Activated naive CD8-positive, alpha-beta T cell treated with anti-CD3 and anti-CD28 coated beads, Interleukin-2, amount 10 ng/mL, durations not matched to agents 7 days and 5 days (primary cell): ENCODE data around the gene ARHGEF2. TPM values are rescaled to one million over a fixed set of nuclear protein-coding genes. Genes with fewer than 3 reads are reported as not detected.

Source experiments
- ATAC-seq: fragments of 150-1000 bp; cut with Tn5 transposase; one replicate; pipeline ENCODE4 v1.10.0; 2021; ENCODE audit warnings: low read depth, moderate library complexity
- POLR2A ChIA-PET: fragments of 350-600 bp; sonication (Branson Sonifier 250); formaldehyde crosslinking; loops from one replicate; lab custom pipeline; 2021; ENCODE audit warnings: antibody characterized with exemption; lab: Charles Lee
- DNase-seq: peaks from one replicate; pipeline ENCODE4 v3.0.0; 2021
- H3K27ac Mint-ChIP-seq: one replicate; pipeline ENCODE4 v1.8.0; 2022; ENCODE audit warnings: mild to moderate bottlenecking, mixed read lengths
- H3K27me3 Mint-ChIP-seq: one replicate; pipeline ENCODE4 v1.8.0; 2022; ENCODE audit warnings: mild to moderate bottlenecking, moderate library complexity, mixed read lengths
- H3K36me3 Mint-ChIP-seq: one replicate; pipeline ENCODE4 v1.8.0; 2021; ENCODE audit warnings: mild to moderate bottlenecking, mixed read lengths
- H3K4me1 Mint-ChIP-seq: one replicate; pipeline ENCODE4 v1.8.0; 2021; ENCODE audit warnings: mixed read lengths
- H3K4me3 Mint-ChIP-seq: one replicate; pipeline ENCODE4 v1.8.0; 2022; ENCODE audit warnings: mild to moderate bottlenecking, moderate library complexity, mixed read lengths
- H3K9me3 Mint-ChIP-seq: one replicate; pipeline ENCODE4 v1.8.0; 2021; ENCODE audit warnings: mixed read lengths
- total RNA-seq, 2 experiments: library from RNA; stranded (reverse); gene quantifications; one replicate each; pipeline ENCODE4 v1.2.3, GENCODE V29; 2021

Gene ARHGEF2
- total RNA-seq, 2 experiments from 2014 or later: 151 to 155 TPM

- H3K36me3 Mint-ChIP-seq: peaks cover 9% of the 10 kb centered on the region
- H3K4me3 Mint-ChIP-seq: no peak overlapping the region
- H3K27me3 Mint-ChIP-seq: no peaks in the 10 kb centered on the region
- H3K27ac Mint-ChIP-seq: no peak overlapping the region
- DNase-seq (no peak), ATAC-seq (no peak)
- peaks cover 36% of the 10 kb centered on the region for H3K4me1 Mint-ChIP-seq
- POLR2A ChIA-PET: interaction anchor here (0.7 to 1.3 kb wide), 4 partner anchors 17 to 51 kb away, joined by 3 to 5 read pairs (median 4); no protein-coding TSS in a partner anchor
- no peaks in the 10 kb centered on the region for H3K9me3 Mint-ChIP-seq
Observed at GRCh38 chr1:155984341-155984740, 6.0 kb upstream of the ARHGEF2 start.

GRCh38 chr1:155983191-155984024 lies 5.1 kb upstream of the ARHGEF2 start:
- Mint-ChIP-seq H3K27me3 (no peaks in the 10 kb centered on the region), H3K9me3 (no peaks in the 10 kb centered on the region), H3K4me1 (peaks cover 33% of the 10 kb centered on the region), H3K27ac (peak overlapping the region; percentile 50), H3K4me3 (no peak overlapping the region), H3K36me3 (peaks cover 9% of the 10 kb centered on the region)
- no peak for ATAC-seq
- POLR2A ChIA-PET: interaction anchor here (0.8 to 1.4 kb wide), 3 partner anchors 16 to 49 kb away, joined by 3 read pairs; no protein-coding TSS in a partner anchor
- DNase-seq: no peak

GRCh38 chr1:155982106-155982505 lies 3.8 kb upstream of the ARHGEF2 start:
- H3K4me3 Mint-ChIP-seq: peak overlapping the region; percentile 3
- POLR2A ChIA-PET: interaction anchor here (0.7 to 9.5 kb wide), 2 partner anchors 39 to 47 kb away, joined by 3 to 105 read pairs; partner anchors contain the start of gene RXFP4

GRCh38 chr1:155981266-155982088 lies 3.1 kb upstream of the ARHGEF2 start:
- Mint-ChIP-seq H3K4me1 (peaks cover 37% of the 10 kb centered on the region), H3K4me3 (peak overlapping the region; percentile 99), H3K9me3 (no peaks in the 10 kb centered on the region), H3K27ac (peak overlapping the region; percentile 85), H3K27me3 (no peaks in the 10 kb centered on the region), H3K36me3 (peaks cover 18% of the 10 kb centered on the region)
- POLR2A ChIA-PET: interaction anchor here (0.7 to 9.5 kb wide), 4 partner anchors 8 to 46 kb away, joined by 3 to 105 read pairs (median 4); partner anchors contain the start of gene RXFP4
- DNase-seq (no peak), ATAC-seq (no peak)

More at GRCh38 chr1:155982106-155982505, 3.8 kb upstream of the ARHGEF2 start:
- peaks cover 14% of the 10 kb centered on the region for H3K36me3 Mint-ChIP-seq
- H3K4me1 Mint-ChIP-seq: peaks cover 34% of the 10 kb centered on the region
- DNase-seq (no peak), ATAC-seq (no peak)
- no peaks in the 10 kb centered on the region for H3K9me3 Mint-ChIP-seq
- peak overlapping the region; percentile 85 for H3K27ac Mint-ChIP-seq
- no peaks in the 10 kb centered on the region for H3K27me3 Mint-ChIP-seq

- H3K27me3 Mint-ChIP-seq: no peaks in the 10 kb centered on the region
- POLR2A ChIA-PET: interaction anchor here (1.0 to 9.5 kb wide), 6 partner anchors 10 to 45 kb away, joined by 3 to 105 read pairs (median 14); partner anchors contain the start of genes KHDC4 and RXFP4
- ATAC-seq (no peak), DNase-seq (no peak)
- peak overlapping the region; percentile 85 for H3K27ac Mint-ChIP-seq
- H3K4me1 Mint-ChIP-seq: peaks cover 53% of the 10 kb centered on the region
- no peaks in the 10 kb centered on the region for H3K9me3 Mint-ChIP-seq
- peak overlapping the region; percentile 99 for H3K4me3 Mint-ChIP-seq
- H3K36me3 Mint-ChIP-seq: peaks cover 25% of the 10 kb centered on the region
Observed at GRCh38 chr1:155979597-155980343, 1.4 kb upstream of the ARHGEF2 start.

- Mint-ChIP-seq H3K27me3 (no peaks in the 10 kb centered on the region), H3K36me3 (peaks cover 25% of the 10 kb centered on the region)
Observed at GRCh38 chr1:155978973-155979429, 654 bp upstream of the ARHGEF2 start.

GRCh38 chr1:155977690-155978324 lies 540 bp downstream of the ARHGEF2 start:
- no peaks in the 10 kb centered on the region for H3K27me3 Mint-ChIP-seq
- ATAC-seq (peak; percentile 20), DNase-seq (peak; percentile 50)
- H3K4me3 Mint-ChIP-seq: peak overlapping the region; percentile 99
- peaks cover 64% of the 10 kb centered on the region for H3K4me1 Mint-ChIP-seq
- no peaks in the 10 kb centered on the region for H3K9me3 Mint-ChIP-seq
- POLR2A ChIA-PET: interaction anchor here (0.6 to 9.5 kb wide), 17 partner anchors 10 to 121 kb away, joined by 3 to 105 read pairs (median 5); partner anchors contain the start of genes GON4L, KHDC4, RXFP4 and SYT11
- peaks cover 22% of the 10 kb centered on the region for H3K36me3 Mint-ChIP-seq
- H3K27ac Mint-ChIP-seq: peak overlapping the region; percentile 85

More at GRCh38 chr1:155978973-155979429, 654 bp upstream of the ARHGEF2 start:
- Mint-ChIP-seq H3K9me3 (no peaks in the 10 kb centered on the region), H3K4me1 (peaks cover 59% of the 10 kb centered on the region), H3K4me3 (peak overlapping the region; percentile 99), H3K27ac (peak overlapping the region; percentile 85)
- no peak for DNase-seq
- no peak for ATAC-seq
- POLR2A ChIA-PET: interaction anchor here (0.8 to 9.5 kb wide), 8 partner anchors 11 to 122 kb away, joined by 3 to 105 read pairs (median 20); partner anchors contain the start of genes GON4L, KHDC4 and RXFP4

- POLR2A ChIA-PET: interaction anchor here (0.6 to 9.5 kb wide), 18 partner anchors 9 to 525 kb away, joined by 3 to 105 read pairs (median 5); partner anchors contain the start of genes KHDC4, RXFP4, SSR2 and SYT11
- DNase-seq: no peak
- Mint-ChIP-seq H3K27ac (peak overlapping the region; percentile 85), H3K9me3 (no peaks in the 10 kb centered on the region), H3K27me3 (no peaks in the 10 kb centered on the region), H3K36me3 (peaks cover 19% of the 10 kb centered on the region), H3K4me1 (peaks cover 68% of the 10 kb centered on the region), H3K4me3 (peak overlapping the region; percentile 99)
- peak; percentile 4 for ATAC-seq
Observed at GRCh38 chr1:155976913-155977689, 1.2 kb downstream of the ARHGEF2 start.

GRCh38 chr1:155976062-155976912 lies 2.1 kb downstream of the ARHGEF2 start:
- DNase-seq: peak; percentile 56
- ATAC-seq: peak; percentile 15
- POLR2A ChIA-PET: interaction anchor here (0.6 to 9.5 kb wide), 15 partner anchors 8 to 526 kb away, joined by 3 to 105 read pairs (median 7); partner anchors contain the start of genes KHDC4, RXFP4, SSR2 and SYT11
- Mint-ChIP-seq H3K27me3 (no peaks in the 10 kb centered on the region), H3K9me3 (no peaks in the 10 kb centered on the region), H3K36me3 (peaks cover 16% of the 10 kb centered on the region), H3K4me3 (peak overlapping the region; percentile 99), H3K4me1 (peaks cover 65% of the 10 kb centered on the region), H3K27ac (peak overlapping the region; percentile 85)

- POLR2A ChIA-PET: interaction anchor here (1.1 to 9.5 kb wide), 9 partner anchors 7 to 45 kb away, joined by 3 to 105 read pairs (median 8); partner anchors contain the start of genes KHDC4, RXFP4 and SSR2
- H3K27me3 Mint-ChIP-seq: no peaks in the 10 kb centered on the region
- ATAC-seq: no peak
- no peak for DNase-seq
- H3K27ac Mint-ChIP-seq: peak overlapping the region; percentile 85
- H3K36me3 Mint-ChIP-seq: peaks cover 20% of the 10 kb centered on the region
- no peaks in the 10 kb centered on the region for H3K9me3 Mint-ChIP-seq
- H3K4me3 Mint-ChIP-seq: peak overlapping the region; percentile 99
- peaks cover 65% of the 10 kb centered on the region for H3K4me1 Mint-ChIP-seq
Observed at GRCh38 chr1:155975375-155976061, 2.8 kb downstream of the ARHGEF2 start.
